HG03025 (cell line): ENCODE measurements around the gene MACROD2.
"Not testable (repeated sequence)": the region's sequence is repeated elsewhere in the genome, so short reads cannot be mapped to it uniquely, and the experiment has no call there.

Experiments used
- ATAC-seq: cut with Tn5 transposase; IDR thresholded peaks from one replicate; pipeline ENCODE4 v1.9.1; 2021; ENCODE audit warnings: mild to moderate bottlenecking, moderate library complexity; ENCODE audit not compliant: unreplicated experiment, low FRiP score

MACROD2 gene

GRCh38 chr20:14916360-14916920 is 921.1 kb downstream of the MACROD2 start:
- no peak for ATAC-seq

DNA sequence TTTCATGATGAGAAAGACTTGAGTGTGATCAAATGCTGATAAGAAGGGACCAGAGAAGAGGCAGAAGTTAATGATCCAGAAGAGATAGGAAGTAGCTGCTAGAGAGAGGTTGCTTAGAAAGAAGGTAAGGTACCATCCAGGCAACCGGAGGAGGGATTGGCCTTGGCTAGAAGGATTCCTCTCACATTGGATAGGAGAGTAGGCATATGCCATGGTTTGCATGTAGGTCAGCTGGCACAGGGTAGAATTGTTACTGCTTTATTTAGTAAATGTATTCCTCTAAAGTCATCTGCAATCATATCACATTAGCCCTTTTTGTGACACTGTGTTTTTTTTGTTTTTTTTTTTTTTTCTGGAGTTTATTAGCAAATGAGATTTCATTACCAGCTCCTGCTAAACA is 923.0 kb downstream of the MACROD2 start:
- no peak for ATAC-seq

DNA sequence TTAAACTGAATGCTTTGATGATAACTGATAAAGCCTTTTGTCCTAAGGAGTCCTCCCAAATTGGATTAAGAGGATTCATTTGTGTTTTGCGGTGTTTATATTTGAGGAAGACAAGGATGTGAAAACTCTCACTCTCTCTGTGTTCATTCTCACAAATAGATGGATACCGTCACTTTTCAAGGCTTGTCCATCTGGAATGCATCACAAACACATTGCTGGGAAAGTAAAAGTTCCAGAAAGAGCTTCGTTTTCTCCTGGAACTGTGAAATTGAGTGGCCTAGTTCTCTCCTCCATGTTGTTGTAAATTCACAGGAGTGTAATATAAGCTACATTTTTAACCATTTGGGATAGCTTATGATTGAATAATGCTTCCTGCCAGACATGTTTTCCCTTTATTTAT is 923.7 kb downstream of the MACROD2 start:
- ATAC-seq: no peak

DNA sequence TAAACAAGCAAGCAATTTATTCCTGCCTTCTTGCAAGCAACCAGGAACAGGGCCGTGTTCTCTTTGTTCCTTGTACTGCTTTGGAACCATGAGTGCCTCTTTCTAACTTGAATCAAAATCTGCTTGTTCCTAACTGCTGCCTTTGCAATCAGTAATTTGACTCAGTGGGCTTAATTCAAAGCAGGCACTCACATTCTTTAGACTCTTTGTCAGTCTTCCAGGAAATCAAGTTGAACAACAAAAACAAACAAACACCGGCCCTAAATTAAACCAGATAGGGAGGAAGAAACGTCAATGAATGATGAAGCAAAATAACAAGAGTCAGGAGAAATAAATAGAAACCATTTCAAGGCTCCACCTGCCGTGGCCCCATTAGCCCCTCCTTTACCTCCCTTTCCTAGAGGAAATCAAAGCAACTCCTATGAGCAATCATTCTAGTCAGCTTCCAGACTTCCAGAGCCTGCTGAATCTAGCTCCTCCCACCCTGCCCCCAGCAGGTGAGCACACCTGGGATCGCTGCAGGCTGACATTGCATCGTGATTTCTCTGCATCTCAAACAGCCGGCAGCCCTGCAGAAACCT is 924.3 kb downstream of the MACROD2 start:
- ATAC-seq: no peak

GRCh38 chr20:14921513-14921912 is 926.2 kb downstream of the MACROD2 start:
- ATAC-seq: no peak

DNA sequence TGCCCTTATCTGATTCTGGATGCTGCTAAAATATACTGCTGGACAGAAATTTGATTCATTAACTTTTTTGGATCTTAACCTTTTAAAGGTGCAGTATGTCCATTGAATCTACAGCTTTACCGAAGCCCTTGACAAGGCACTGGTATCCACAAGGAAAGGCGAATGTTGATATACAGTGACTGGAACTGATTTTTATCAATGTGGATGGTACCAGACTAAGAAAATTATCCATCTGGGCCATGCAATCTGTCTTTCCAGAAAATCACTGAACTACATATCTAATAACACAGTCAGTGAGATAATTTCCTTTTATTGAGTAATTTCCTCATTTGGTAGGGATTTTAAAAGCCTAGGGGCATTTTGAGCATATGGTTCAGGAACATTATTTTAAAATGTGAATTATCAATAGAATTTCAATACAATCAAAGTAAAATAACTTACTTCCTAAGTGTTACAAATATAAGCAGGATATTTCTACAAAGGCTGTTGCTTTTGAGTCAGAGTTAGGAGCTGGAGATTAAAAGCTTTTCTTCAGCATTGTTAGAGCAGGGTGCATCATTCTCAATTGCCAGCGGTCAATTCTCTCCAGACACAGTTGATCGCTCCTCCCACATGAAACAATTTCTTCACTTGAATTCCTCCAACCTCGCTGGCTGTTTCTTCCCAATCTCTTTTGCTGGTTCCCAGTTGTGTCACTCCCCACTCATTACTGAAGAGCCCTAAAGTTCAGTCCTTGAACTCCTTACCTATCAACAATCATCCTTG is 927.4 kb downstream of the MACROD2 start:
- no peak for ATAC-seq

DNA sequence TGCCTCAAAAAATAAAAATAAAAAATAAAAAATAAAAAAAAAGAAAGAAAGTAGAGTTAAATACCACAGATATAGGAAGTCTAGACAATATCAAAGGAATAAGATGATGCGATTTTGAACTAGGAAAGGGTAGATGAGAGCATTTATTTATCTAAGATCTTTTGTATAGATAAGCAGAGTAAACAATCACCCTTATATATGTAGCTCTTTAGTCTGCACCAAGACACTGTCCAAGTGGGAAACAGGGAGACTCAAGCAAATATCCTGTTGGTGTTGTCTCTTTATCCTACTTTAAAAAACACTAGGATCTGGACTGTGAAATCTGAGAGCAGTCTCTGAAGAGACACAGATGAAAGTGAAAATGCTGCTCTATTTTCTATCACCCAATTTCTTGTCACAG is 929.1 kb downstream of the MACROD2 start:
- no peak for ATAC-seq

DNA sequence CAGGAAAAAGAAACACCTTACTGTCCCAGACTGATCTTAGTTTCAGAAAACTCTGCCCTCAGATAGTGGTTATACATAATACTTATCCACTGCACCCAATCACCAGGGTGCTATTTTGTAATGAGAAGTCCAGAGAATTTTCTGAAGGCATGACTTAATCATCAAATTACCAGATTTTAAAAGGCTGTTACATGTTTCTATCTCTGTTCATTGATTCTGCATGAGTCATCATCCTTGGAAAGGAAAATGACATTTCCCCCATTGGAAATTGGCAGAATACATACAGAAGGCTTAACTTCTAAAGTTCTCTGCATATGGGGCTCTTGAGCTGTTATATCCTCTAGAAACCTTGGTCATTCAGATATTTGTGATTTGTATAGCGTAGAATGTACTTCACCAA is 930.0 kb downstream of the MACROD2 start:
- ATAC-seq: no peak

DNA sequence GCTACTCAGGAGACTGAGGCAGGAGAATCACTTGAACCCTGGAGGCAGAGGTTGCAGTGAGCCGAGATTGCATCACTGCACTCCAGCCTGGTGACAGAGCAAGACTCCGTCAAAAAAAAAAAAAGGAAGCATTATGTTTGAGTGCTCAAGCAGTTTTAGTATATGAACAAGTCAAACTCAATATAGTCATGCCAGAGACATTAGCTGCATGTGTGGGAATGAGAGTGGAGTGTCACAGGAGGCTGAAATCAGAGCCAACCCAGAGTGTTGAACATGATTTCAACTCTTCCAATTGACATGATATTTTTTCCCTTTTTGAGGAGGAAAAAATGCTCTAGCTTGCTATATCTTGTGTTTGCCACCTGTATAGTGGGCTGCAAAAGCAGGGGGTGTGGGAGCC is 931.1 kb downstream of the MACROD2 start:
- ATAC-seq: not testable (repeated sequence)

GRCh38 chr20:14928083-14928482 is 932.8 kb downstream of the MACROD2 start:
- ATAC-seq: no peak

DNA sequence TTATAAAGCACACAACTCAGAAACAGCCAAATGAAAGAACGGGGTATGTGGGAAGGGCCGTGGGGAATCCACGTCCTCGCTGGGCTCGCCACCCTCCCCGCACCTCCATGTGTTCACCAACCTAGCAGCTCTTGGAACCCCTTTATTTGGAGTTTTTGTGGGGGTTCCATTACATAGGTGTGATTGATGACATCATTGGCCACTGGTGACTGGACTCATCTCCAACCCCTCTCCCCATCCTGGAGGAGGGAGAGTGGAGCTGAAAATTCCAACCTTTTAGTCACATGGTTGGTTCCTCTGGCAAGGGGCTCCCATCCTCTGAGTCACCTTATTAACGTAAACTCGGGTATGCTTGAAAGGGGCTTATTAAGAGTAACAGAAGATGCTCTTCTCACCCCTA is 934.1 kb downstream of the MACROD2 start:
- no peak for ATAC-seq

- no peak for ATAC-seq
Observed at GRCh38 chr20:14932040-14932439, 936.7 kb downstream of the MACROD2 start.

DNA sequence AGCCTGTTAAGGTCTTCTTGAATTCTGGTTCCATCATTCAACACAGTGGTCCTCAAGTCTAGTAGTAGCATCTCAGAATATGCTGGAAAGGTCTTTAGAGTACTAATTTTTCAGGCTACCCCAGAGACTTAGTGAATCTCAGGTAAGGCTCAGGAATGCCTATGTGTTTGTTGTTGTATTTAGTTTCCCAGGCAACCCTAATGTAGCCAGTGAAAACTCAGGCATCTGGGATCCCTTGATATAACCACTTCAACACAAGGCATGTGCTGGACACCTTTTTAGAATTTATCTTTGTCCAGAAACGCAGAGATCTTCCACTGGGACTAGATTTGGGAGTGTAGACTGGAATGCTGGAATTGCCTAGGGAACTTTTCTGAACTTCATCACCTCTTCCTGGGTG is 940.0 kb downstream of the MACROD2 start:
- ATAC-seq: no peak

GRCh38 chr20:14937021-14937420 is 941.7 kb downstream of the MACROD2 start:
- ATAC-seq: no peak

- no peak for ATAC-seq
Observed at GRCh38 chr20:14937846-14938245, 942.5 kb downstream of the MACROD2 start.

- no peak for ATAC-seq
Observed at GRCh38 chr20:14947536-14947935, 952.2 kb downstream of the MACROD2 start.

GRCh38 chr20:14947946-14948345 is 952.6 kb downstream of the MACROD2 start:
- no peak for ATAC-seq

- ATAC-seq: no peak
Observed at GRCh38 chr20:14948416-14948815, 953.1 kb downstream of the MACROD2 start.

- ATAC-seq: no peak
Observed at GRCh38 chr20:14950633-14951032, 955.3 kb downstream of the MACROD2 start.

DNA sequence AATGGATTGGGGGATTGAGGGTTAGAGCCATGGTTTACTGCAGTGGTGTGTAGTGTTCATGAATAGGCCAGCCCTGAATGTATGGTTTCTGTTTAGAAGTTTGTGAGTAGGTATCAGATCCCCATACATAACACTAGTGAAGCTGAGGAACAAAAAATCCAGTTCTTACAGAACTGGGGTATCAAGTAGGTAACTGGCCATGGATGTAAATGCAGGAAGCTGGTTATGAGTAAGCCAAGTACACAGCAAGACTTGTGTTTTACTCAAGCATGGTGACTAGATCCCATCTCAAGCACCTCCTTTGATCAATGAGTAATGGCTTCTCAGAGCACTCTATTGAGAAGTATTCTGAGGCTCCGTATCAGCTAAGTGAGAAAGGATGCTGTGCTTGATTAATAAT is 955.8 kb downstream of the MACROD2 start:
- peak; percentile 85 for ATAC-seq

DNA sequence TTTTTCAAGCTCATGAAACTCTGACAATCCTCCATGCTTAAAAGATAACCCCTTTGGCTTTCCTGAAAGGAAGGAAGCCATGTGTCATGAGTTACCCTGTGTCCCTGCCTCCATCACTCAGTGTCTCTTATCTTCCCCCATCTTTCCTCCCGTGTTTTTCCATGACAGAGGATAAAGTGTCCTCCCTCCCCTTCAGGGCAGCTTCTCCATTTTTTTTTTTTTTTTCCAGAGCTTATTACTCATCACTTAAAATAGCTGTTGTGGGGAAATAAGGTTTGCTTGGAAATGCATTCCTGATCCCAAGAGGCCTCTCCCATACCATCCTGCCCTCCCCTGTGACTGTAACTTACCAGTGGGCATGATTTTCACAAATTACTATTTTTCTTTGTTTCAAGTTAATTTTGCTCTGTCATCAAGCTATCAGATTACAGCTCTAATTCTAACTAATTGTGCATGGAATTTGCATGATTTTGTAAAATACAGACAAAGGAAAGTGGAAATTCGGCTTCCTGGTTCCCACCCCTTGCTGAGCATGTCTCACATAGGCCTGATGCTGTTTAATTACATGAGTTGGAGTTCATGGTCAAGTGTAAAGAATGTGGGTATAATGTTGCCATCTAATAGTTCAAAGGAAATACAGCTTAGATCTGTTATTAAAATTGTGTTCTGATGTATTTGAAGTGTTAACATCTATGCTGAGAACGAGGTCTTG is 956.5 kb downstream of the MACROD2 start:
- ATAC-seq: no peak
